ENCODE measurements around the gene QSOX2. TPM values are rescaled to one million over a fixed set of nuclear protein-coding genes. Genes with fewer than 3 reads are reported as not detected.
"Not testable (repeated sequence)": the region's sequence is repeated elsewhere in the genome, so short reads cannot be mapped to it uniquely, and the experiment has no call there.

The QSOX2 gene
- total RNA-seq, 1 experiment from 2014 or later = 34.6 TPM

- TF ChIP-seq ATF3 (IDR thresholded peaks at IDR 0.05) = no peak
- TF ChIP-seq POLR2AphosphoS5 (IDR thresholded peaks at IDR 0.05; ENCODE audit: low read depth, low read length) = peak; percentile 93
- TF ChIP-seq EZH2phosphoT487 (IDR thresholded peaks at IDR 0.05; ENCODE audit: borderline replicate concordance) = no peak
- no peak; the same call in 1 of the 2 replicates for TF ChIP-seq MAX (IDR thresholded peaks at IDR 0.05)
Measured at GRCh38 chr9:136267261-136268111, 21.9 kb upstream of the QSOX2 start (continued).

GRCh38 chr9:136266641-136267040 is 21.0 kb upstream of the QSOX2 start:
- ATAC-seq; H3K27me3 ChIP-seq (ENCODE audit: insufficient read depth, low read length); H4K20me1 ChIP-seq (ENCODE audit: insufficient read depth); H3K36me3 ChIP-seq (ENCODE audit: control insufficient read depth in 1 of 2, insufficient read depth in 2 of 2, low read length in 2 of 2); H3K27ac ChIP-seq (ENCODE audit: low read depth, low read length); BruUV-seq (replicated peaks); H3K9me2 ChIP-seq (ENCODE audit: insufficient read depth); DNase-seq (ENCODE audit: low read depth, low spot score); H3K79me2 ChIP-seq (ENCODE audit: insufficient read depth, low read length); RAD21 ChIA-PET (ENCODE audit: low non-redundant PET in 1 of 2, low total read pairs in 2 of 2, uncharacterized antibody in 2 of 2, unreplicated experiment in 2 of 2); H3K9me3 ChIP-seq (ENCODE audit: control insufficient read depth in 1 of 2, insufficient read depth in 1 of 2, low read depth in 1 of 2, low read length in 2 of 2): not testable (repeated sequence)
- H3K4me2 ChIP-seq (ENCODE audit: low read length) = peak overlapping the region; percentile 82
- intact Hi-C loops (cut with micrococcal nuclease) = loop anchor here (5.0 kb wide), 1 partner anchor 94 kb away; no protein-coding TSS in a partner anchor
- POLR2A ChIA-PET = interaction anchor here (0.8 to 1.1 kb wide), 7 partner anchors 11 to 26 kb away, joined by 3 to 6 read pairs (median 3); no protein-coding TSS in a partner anchor
- H2AFZ ChIP-seq (ENCODE audit: low read depth, low read length, poor library complexity, severe bottlenecking) = peak overlapping the region; percentile 84
- CTCF ChIA-PET = interaction anchor here (0.7 to 1.7 kb wide), 2 partner anchors 96 to 97 kb away, joined by 3 to 6 read pairs; partner anchors contain the start of gene DNLZ
- H3K4me1 ChIP-seq (ENCODE audit: control insufficient read depth in 1 of 2, insufficient read depth in 2 of 2, low read length in 2 of 2) = peaks cover 3 to 19% of the 10 kb centered on the region in 2 experiments; a peak in 2 of 4 replicates
- peak overlapping the region; percentile 0 to 62; a peak in 3 of 4 replicates for H3K4me3 ChIP-seq (replicated peaks in 1 of 2; ENCODE audit: low read depth in 1 of 2, low read length in 2 of 2)
- H3K9ac ChIP-seq (ENCODE audit: low read length) = peak overlapping the region; percentile 64
